Right lobe of liver (tissue), 6 donors: ENCODE results near the gene VPS11. TPM values are rescaled to one million over a fixed set of nuclear protein-coding genes. Genes with fewer than 3 reads are reported as not detected.

ENCODE experiments used
- ATAC-seq, 4 donors: fragments of 200-7000 bp; cut with Tn5 transposase; one replicate each; pipeline ENCODE4 v1.9.1; 2020; ENCODE audit warnings: mild to moderate bottlenecking in 4 of 4, moderate library complexity in 4 of 4
- DNase-seq, 3 donors: peaks; one replicate each; pipeline ENCODE4 v3.0.0-alpha.2; 2020
- H3K27ac ChIP-seq, 3 donors: fragments of 200-600 bp; one replicate each; pipeline ENCODE4 v1.8.0; 2022
- H3K27me3 ChIP-seq, 2 donors: fragments of 200-600 bp; one replicate each; pipeline ENCODE4 v1.8.0; 2022
- H3K36me3 ChIP-seq, 4 donors: fragments of 200-600 bp; sonication (generic) in 1 of 4; one replicate each; pipeline versions ENCODE4 v1.5.1 to v1.8.0; 2017 to 2022; ENCODE audit warnings: control low read depth in 1 of 4
- H3K4me1 ChIP-seq, 4 donors: fragments of 200-600 bp; sonication (generic) in 1 of 4; one replicate each; pipeline versions ENCODE4 v1.5.1 to v1.8.0; 2017 to 2022; ENCODE audit warnings: control low read depth in 1 of 4
- H3K4me3 ChIP-seq, 3 donors: fragments of 200-600 bp; one replicate each; pipeline ENCODE4 v1.8.0; 2022
- H3K9me3 ChIP-seq, 4 donors: fragments of 200-600 bp; sonication (generic) in 1 of 4; one replicate each; pipeline versions ENCODE4 v1.5.1 to v1.8.0; 2017 to 2022; ENCODE audit warnings: control low read depth in 1 of 4
- CTCF ChIP-seq, 4 donors: fragments of 200-600 bp in 3 of 4; fragments of 450-650 bp in 1 of 4; IDR thresholded peaks; one replicate each; pipeline versions ENCODE4 v1.5.1 to v1.8.0; 2016 to 2022; ENCODE audit warnings: antibody characterized with exemption in 4 of 4, mild to moderate bottlenecking in 2 of 4
- POLR2A ChIP-seq: fragments of 450-650 bp; IDR thresholded peaks from one replicate; pipeline ENCODE4 v1.6.1; 2017; ENCODE audit warnings: antibody characterized with exemption, mild to moderate bottlenecking
- WGBS: methylation state at CpG from one replicate; pipeline ENCODE4 v1.1.6; 2018; ENCODE audit warnings: low coverage, low lambda C conversion rate; ENCODE audit not compliant: insufficient coverage; ENCODE audit errors: missing lambda C conversion rate; 5-methylcytosine and 5-hydroxymethylcytosine counted together
- intact Hi-C, 2 donors: fragments of 100-400 bp; cut with DNase I; formaldehyde crosslinking; loops; one replicate each; pipeline versions ENCODE4 v1.11.2 to v1.14.1; 2022
- total RNA-seq, 6 experiments: library from RNA; depleted of rRNA in 2 of 6; stranded (reverse); fragments of >200 nt in 2 of 6; fragmentation: NEBNext Ultra II Directional in 3 of 6; extraction: Animal tissue kit (Norgen Biotek cat#: 25700) in 3 of 6; gene quantifications; one replicate each; pipeline versions ENCODE4 v1.1.0 to v1.2.4, GENCODE V29; 2016 to 2023
- donor health status: DM: no; HTN: yes; CAD: no.
- donor health status: DM: no; HTN: no; CAD: no.
- donor health status: DM: no; HTN: no; CAD: no.
- donor health status: DM: no; HTN: yes; CAD: no.
- donor health status: DM: no; HTN: yes; CAD: no.

Gene VPS11
- total RNA-seq, 6 experiments from 2014 or later = 8.5 to 18.3 (median 11.3) TPM

- peak; percentile 36 to 60 (median 44) for ATAC-seq
These were observed 41.2 kb downstream of the VPS11 start for GRCh38 chr11:119108857-119109221.

GRCh38 chr11:119109843-119110242 is 42.2 kb downstream of the VPS11 start:
- 100% methylated on average over 1 of the region's 3 CpGs for WGBS
- H3K4me3 ChIP-seq = no peak overlapping the region
- intact Hi-C loops = no loop called here

More at GRCh38 chr11:119108857-119109221, 41.2 kb downstream of the VPS11 start:
- peak in 1 of 3 donors; percentile 81 for DNase-seq
- Histone ChIP-seq H3K27ac (peak overlapping the region in 1 of 3 donors; percentile 61), H3K4me3 (peak overlapping the region; percentile 97 to 98 (median 98)), H3K4me1 (peaks cover 0 to 28% (median 4%) of the 10 kb centered on the region in 4 donors), H3K9me3 (no peaks in the 10 kb centered on the region), H3K27me3 (no peaks in the 10 kb centered on the region), H3K36me3 (peaks cover 0 to 21% (median 8%) of the 10 kb centered on the region in 4 donors)
- intact Hi-C loops = no loop called here
- TF ChIP-seq POLR2A = no peak
- no peak for TF ChIP-seq CTCF (IDR thresholded peaks at IDR 0.05)
- WGBS = 14% methylated on average over 2 of the region's 2 CpGs

GRCh38 chr11:119110439-119110838 is 42.8 kb downstream of the VPS11 start:
- DNase-seq = no peak
- peaks cover 0 to 28% (median 4%) of the 10 kb centered on the region in 4 donors for H3K4me1 ChIP-seq
- TF ChIP-seq CTCF (IDR thresholded peaks at IDR 0.05) (no peak), POLR2A (no peak)
- H3K4me3 ChIP-seq = no peak overlapping the region
- no peaks in the 10 kb centered on the region for H3K27me3 ChIP-seq
- H3K36me3 ChIP-seq = peaks cover 0 to 31% (median 11%) of the 10 kb centered on the region in 4 donors
- H3K9me3 ChIP-seq = no peaks in the 10 kb centered on the region
- H3K27ac ChIP-seq = no peak overlapping the region
- ATAC-seq = no peak
- WGBS = 92% methylated on average over 3 of the region's 10 CpGs
- intact Hi-C loops = no loop called here

More at GRCh38 chr11:119109843-119110242, 42.2 kb downstream of the VPS11 start:
- TF ChIP-seq CTCF (IDR thresholded peaks at IDR 0.05) = no peak
- TF ChIP-seq POLR2A = no peak
- DNase-seq (no peak), ATAC-seq (no peak)
- H3K4me1 ChIP-seq = peaks cover 0 to 28% (median 4%) of the 10 kb centered on the region in 4 donors
- no peaks in the 10 kb centered on the region for H3K9me3 ChIP-seq
- no peaks in the 10 kb centered on the region for H3K27me3 ChIP-seq
- H3K27ac ChIP-seq = no peak overlapping the region
- peaks cover 0 to 29% (median 11%) of the 10 kb centered on the region in 4 donors for H3K36me3 ChIP-seq

GRCh38 chr11:119111361-119111925 is 43.8 kb downstream of the VPS11 start:
- intact Hi-C loops = no loop called here
- Histone ChIP-seq H3K36me3 (peaks cover 0 to 32% (median 11%) of the 10 kb centered on the region in 4 donors), H3K27me3 (no peaks in the 10 kb centered on the region), H3K4me1 (peaks cover 0 to 26% (median 4%) of the 10 kb centered on the region in 4 donors), H3K27ac (no peak overlapping the region), H3K9me3 (no peaks in the 10 kb centered on the region), H3K4me3 (no peak overlapping the region)
- DNase-seq (no peak), ATAC-seq (no peak)
- TF ChIP-seq CTCF (IDR thresholded peaks at IDR 0.05) (no peak), POLR2A (no peak)
- 94% methylated on average over 5 of the region's 11 CpGs for WGBS
